Choroid plexus epithelial cell (primary cell): ENCODE measurements around the gene EFCAB11.
A peak's percentile ranks its signal among the peaks of the same experiment; 100 is the strongest.

ENCODE experiments used
- DNase-seq: peaks from one replicate; pipeline ENCODE4 v3.0.0-alpha.2; 2010; ENCODE audit warnings: low read depth
- H3K4me3 ChIP-seq: 2 replicates; pipeline ENCODE4 v1.5.1; 2011; ENCODE audit warnings: low read depth, mild to moderate bottlenecking, control low read depth, low read length, moderate library complexity
- TF ChIP-seq, protein P1 (sequence below): conservative IDR thresholded peaks from 2 replicates; pipeline ENCODE4 v1.5.1; 2011; ENCODE audit warnings: low read depth, mild to moderate bottlenecking, control low read depth, inconsistent platforms, low read length, moderate library complexity

The EFCAB11 gene

DNA sequence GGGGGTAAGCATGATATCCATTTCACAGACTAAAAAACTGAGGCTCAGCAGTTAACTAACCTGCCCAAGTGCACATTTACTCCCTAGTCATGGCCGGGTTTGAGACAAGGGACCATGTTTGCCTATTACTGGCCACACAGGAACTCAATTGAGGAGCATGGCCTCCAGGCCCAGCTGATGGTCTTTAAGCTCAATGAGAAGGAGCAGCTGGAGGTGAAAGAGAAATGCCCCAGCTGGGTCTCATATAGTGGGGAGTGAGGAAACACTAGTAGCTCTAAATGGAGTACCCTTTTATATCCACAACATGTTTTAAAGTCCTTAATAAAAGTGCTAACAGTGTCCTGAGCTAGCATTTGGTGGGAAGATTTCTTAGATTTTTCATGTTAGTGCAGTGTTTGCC is 2.8 kb upstream of the EFCAB11 start:
- TF ChIP-seq, protein P1, sequence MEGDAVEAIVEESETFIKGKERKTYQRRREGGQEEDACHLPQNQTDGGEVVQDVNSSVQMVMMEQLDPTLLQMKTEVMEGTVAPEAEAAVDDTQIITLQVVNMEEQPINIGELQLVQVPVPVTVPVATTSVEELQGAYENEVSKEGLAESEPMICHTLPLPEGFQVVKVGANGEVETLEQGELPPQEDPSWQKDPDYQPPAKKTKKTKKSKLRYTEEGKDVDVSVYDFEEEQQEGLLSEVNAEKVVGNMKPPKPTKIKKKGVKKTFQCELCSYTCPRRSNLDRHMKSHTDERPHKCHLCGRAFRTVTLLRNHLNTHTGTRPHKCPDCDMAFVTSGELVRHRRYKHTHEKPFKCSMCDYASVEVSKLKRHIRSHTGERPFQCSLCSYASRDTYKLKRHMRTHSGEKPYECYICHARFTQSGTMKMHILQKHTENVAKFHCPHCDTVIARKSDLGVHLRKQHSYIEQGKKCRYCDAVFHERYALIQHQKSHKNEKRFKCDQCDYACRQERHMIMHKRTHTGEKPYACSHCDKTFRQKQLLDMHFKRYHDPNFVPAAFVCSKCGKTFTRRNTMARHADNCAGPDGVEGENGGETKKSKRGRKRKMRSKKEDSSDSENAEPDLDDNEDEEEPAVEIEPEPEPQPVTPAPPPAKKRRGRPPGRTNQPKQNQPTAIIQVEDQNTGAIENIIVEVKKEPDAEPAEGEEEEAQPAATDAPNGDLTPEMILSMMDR, result no peak
- H3K4me3 ChIP-seq, result no peak overlapping the region
- DNase-seq, result no peak

DNA sequence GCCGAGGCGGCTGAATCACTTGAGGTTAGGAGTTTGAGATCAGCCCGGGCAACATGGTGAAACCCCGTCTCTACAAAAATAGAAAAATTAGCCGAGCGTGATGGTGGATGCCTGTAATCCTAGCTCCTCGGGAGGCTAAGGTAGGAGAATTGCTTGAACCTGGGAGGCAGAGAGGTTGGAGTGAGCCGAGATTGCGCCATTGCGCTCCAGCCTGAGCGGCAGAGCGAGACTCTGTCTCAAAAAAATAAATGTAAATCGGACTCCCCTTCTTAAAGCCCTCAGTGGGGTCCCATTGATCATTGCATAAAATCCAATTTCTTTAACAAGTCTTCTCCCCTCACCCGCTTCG is 2.1 kb upstream of the EFCAB11 start:
- TF ChIP-seq, protein P1, result no peak

DNA sequence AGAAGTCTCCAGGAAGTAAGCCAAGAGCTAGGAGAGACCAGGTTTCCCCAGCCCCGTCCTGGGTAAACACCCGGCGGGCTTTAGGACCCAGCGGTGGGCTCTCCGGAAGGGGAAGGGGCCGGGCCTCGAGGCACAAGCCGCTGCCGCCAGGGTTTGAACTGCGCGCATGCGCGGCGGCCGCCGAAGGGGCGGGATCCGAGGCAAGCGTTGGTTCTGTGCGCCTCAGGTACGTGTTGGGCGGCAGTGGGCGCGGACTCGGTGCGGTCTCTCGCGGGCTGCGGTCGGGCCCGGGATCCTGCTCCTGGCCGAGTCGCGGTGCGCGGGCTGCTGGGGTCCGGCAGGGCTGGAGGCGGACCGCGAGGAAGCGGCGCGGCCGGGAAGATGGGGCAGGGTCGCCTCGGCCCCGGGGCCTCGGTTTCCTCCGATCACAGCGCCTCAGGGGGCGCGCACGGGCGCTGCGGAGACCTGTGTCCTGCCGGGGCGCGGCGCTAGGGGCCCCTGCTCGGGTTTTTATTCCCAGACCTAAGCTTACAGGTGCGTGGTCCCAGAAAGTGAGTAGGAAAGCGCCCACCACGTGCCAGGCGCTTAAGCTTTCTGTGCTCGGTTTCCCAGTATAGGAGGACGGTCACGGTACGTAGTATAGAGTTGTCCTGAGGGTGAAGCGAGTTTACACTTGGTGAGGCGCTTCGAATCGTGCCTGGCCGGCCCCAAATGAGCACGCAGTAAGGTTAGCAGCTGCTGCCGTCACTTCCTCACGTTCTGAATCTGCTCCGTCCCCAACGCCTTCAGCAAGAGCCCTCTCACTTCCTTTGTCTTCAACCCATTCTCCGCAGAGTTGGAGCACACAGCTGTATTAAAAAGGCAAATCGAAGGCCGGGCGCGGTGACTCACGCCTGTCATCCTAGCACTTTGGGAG is 1.5 kb upstream of the EFCAB11 start, which contains the start of gene TDP1:
TSS of gene TDP1 (plus strand) at position 183 of the 916 bp plus-strand sequence. CDS start 7,188 bp downstream, outside the sequence.
- DNase-seq, result peak; percentile 98
- TF ChIP-seq, protein P1, result no peak
- H3K4me3 ChIP-seq, result peak within 1 kb of the TSS; percentile 71

More for the DNA sequence above, 2.1 kb upstream of the EFCAB11 start:
- DNase-seq, result no peak
- peak overlapping the region; percentile 71 for H3K4me3 ChIP-seq

DNA sequence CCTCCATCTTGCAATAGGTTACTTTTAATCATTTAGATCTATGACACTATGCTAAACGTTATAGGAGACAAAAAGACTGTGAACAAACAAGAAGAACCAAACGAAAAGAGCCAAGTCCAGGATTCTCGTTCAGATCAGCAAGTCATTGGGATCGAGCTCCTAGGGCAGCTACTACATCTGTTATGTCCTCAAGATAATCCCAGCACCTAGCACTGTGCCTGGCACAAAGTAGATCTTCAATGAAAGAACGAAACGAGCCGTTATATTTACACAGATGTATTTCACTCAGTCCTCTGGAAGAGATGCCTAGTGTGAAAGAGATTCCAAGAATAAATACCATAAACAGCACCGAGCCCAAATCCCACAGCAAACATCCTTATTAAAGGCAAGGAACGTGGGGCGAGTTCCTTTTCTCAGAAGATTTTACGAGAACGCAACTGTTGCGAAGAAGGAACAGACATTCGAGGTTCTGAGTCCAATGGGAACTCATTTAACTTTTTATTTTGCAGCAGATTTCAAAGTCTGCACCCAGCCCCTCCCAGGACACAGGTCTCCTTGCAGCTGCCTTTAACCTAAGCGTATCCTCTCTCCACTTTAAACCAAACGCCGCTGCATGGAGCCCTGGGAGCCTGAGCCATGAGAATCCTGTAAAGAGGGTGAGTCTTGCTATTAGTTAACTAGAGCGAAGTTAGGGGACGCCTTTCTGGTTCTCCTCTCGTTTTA is 653 bp upstream of the EFCAB11 start:
- TF ChIP-seq, protein P1, result no peak
- peak overlapping the region; percentile 71 for H3K4me3 ChIP-seq
- no peak for DNase-seq

DNA sequence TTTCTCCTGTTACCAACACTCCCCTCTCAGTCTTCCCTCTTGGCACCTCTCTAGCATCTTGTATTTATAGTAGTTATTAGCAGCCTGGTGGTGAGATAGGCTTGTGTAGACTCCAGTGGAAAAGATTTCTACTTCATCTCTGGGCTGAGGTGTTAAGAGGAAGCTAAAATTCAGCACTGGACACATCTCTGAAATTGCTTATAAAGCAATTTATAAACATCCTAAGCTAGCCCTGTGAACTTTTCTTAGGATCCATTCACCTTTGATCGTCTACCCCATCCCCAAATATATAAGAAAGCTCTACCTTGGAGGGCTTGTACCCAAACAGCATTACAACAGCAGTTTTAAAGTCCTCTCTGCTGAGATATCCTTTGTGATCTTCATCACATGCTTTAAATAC is 928 bp downstream of the EFCAB11 start:
- H3K4me3 ChIP-seq, result no peak overlapping the region
- TF ChIP-seq, protein P1, result no peak
- no peak for DNase-seq

DNA sequence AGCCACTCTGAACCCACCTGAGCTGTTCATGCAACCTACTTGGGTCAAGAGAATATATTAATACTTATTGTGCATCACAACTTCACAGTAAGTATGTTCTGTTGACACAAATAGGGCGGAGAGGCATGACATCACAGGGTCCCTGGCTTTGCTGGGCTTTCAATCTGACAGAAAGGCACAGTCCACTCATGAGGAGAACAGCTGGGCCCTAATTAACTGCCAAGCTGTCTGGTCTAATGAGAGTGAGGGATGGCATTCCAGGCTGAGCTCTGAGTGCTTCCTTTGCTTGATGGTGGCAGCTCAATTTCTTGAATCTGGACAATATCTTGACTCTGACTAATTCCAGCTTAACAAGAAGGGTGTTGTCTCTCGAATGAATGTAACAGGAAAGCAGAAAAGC is 2.0 kb downstream of the EFCAB11 start:
- DNase-seq, result no peak
- TF ChIP-seq, protein P1, result no peak
- H3K4me3 ChIP-seq, result no peak overlapping the region
